ENCODE results near the gene NLRP3. TPM values are rescaled to one million over a fixed set of nuclear protein-coding genes. Genes with fewer than 3 reads are reported as not detected.

Gene NLRP3
- polyA plus RNA-seq, 1 of the 3 experiments (the other 2 are of a cell fraction), result 0.87 TPM

DNA sequence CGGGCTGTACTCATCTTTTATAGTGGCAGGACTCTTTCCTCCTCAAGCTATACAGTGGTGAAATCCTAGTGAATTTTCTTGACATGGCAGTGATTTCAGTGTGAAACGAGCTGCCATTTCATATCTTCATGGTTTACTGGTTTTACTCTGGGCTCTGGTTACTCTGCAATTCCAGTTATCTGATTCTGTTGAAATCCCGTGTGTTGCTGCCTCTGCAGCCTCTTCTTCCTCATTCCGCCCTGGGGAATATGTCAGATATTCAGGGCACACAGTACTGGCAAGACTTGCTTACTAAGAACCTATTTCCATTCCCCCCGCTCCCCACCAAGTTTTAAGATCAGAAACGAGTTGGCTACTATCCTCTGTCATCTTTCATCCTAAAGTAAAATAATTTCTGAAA lies 49.8 kb downstream of the NLRP3 start:
- Histone ChIP-seq H3K36me3 (replicated peaks in 1 of 2; ENCODE audit: control insufficient read depth in 1 of 2, insufficient read depth in 2 of 2, low read length in 1 of 2) (no peaks in the 10 kb centered on the region), H2AFZ (ENCODE audit: low read depth) (no peak overlapping the region), H3K79me2 (ENCODE audit: insufficient read depth) (no peaks in the 10 kb centered on the region), H3K27me3 (ENCODE audit: insufficient read depth) (peaks cover 30% of the 10 kb centered on the region; the same call in 1 of the 2 replicates), H3F3A (replicated peaks; ENCODE audit: insufficient read depth) (no peaks in the 10 kb centered on the region), H4K20me1 (ENCODE audit: insufficient read depth) (no peaks in the 10 kb centered on the region), H3K9ac (no peak overlapping the region), H3K9me3 (no peaks in the 10 kb centered on the region), H3K27ac (ENCODE audit: low read depth in 2 of 2, low read length in 1 of 2) (no peak overlapping the region), H3K4me1 (ENCODE audit: control insufficient read depth in 1 of 2, insufficient read depth in 2 of 2, low read depth in 1 of 2, low read length in 1 of 2) (no peaks in the 10 kb centered on the region), H3K9me2 (no peaks in the 10 kb centered on the region), H3K4me2 (no peak overlapping the region), H3K4me3 (ENCODE audit: low read depth in 2 of 2, low read length in 1 of 2) (no peak overlapping the region)
- ChIA-PET CTCF (no interaction called here), POLR2A (no interaction called here)
- no peak for DNase-seq
- 5% methylated on average over 6 of the region's 6 CpGs for WGBS (ENCODE audit: low lambda C conversion rate)
- TF ChIP-seq NRF1 (IDR thresholded peaks at IDR 0.05; ENCODE audit: low read depth, low read length) (no peak), YY1 (IDR thresholded peaks at IDR 0.05; ENCODE audit: low read depth) (no peak), RAD21 (IDR thresholded peaks at IDR 0.05; ENCODE audit: low read length) (no peak), GABPA (IDR thresholded peaks at IDR 0.05; ENCODE audit: low read depth) (no peak), GATA2 (CRISPR knock-in tag; IDR thresholded peaks at IDR 0.05) (no peak), EP300 (IDR thresholded peaks at IDR 0.05; ENCODE audit: borderline replicate concordance in 1 of 2, low read depth in 1 of 2, low read length in 1 of 2) (no peak), USF2 (IDR thresholded peaks at IDR 0.05; ENCODE audit: borderline replicate concordance, low read depth, low read length) (no peak), RXRA (IDR thresholded peaks at IDR 0.05; ENCODE audit: borderline replicate concordance, low read depth) (no peak), MEF2A (IDR thresholded peaks at IDR 0.05; ENCODE audit: borderline replicate concordance, low read depth) (no peak)
- TF ChIP-seq, protein P1, sequence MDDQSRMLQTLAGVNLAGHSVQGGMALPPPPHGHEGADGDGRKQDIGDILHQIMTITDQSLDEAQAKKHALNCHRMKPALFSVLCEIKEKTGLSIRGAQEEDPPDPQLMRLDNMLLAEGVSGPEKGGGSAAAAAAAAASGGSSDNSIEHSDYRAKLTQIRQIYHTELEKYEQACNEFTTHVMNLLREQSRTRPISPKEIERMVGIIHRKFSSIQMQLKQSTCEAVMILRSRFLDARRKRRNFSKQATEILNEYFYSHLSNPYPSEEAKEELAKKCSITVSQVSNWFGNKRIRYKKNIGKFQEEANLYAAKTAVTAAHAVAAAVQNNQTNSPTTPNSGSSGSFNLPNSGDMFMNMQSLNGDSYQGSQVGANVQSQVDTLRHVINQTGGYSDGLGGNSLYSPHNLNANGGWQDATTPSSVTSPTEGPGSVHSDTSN (IDR thresholded peaks at IDR 0.05), result no peak

DNA sequence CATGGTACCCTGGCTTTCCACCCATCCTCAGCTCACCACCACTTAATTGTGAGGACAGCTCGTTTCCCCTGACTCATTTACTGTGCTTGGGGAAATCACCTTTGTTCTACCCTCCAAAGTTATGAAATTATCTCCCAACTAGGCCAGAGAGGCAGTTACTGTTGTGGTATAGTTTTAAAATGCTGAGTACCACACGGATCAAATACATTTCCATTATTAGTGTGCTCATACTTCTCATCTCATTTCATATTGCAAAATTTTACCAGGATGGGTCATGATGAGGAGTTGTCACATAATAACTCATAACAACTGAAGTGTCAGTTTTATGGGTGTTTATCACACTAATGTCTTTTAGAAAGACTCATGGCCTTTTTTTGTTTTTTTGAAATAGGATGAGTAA lies 51.2 kb downstream of the NLRP3 start:
- Histone ChIP-seq H3K9me2 (no peaks in the 10 kb centered on the region), H3K36me3 (replicated peaks in 1 of 2; ENCODE audit: control insufficient read depth in 1 of 2, insufficient read depth in 2 of 2, low read length in 1 of 2) (no peaks in the 10 kb centered on the region), H3K27me3 (ENCODE audit: insufficient read depth) (peaks cover 32% of the 10 kb centered on the region; the same call in 1 of the 2 replicates), H3K27ac (ENCODE audit: low read depth in 2 of 2, low read length in 1 of 2) (no peak overlapping the region), H3K4me2 (no peak overlapping the region), H3K9me3 (no peaks in the 10 kb centered on the region), H2AFZ (ENCODE audit: low read depth) (no peak overlapping the region), H3K4me1 (ENCODE audit: control insufficient read depth in 1 of 2, insufficient read depth in 2 of 2, low read depth in 1 of 2, low read length in 1 of 2) (no peaks in the 10 kb centered on the region), H4K20me1 (ENCODE audit: insufficient read depth) (no peaks in the 10 kb centered on the region), H3K9ac (no peak overlapping the region), H3K4me3 (ENCODE audit: low read depth in 2 of 2, low read length in 1 of 2) (no peak overlapping the region), H3F3A (replicated peaks; ENCODE audit: insufficient read depth) (no peaks in the 10 kb centered on the region), H3K79me2 (ENCODE audit: insufficient read depth) (no peaks in the 10 kb centered on the region)
- ChIA-PET POLR2A (no interaction called here), CTCF (no interaction called here)
- 2% methylated on average over 2 of the region's 2 CpGs for WGBS (ENCODE audit: low lambda C conversion rate)
- no peak for DNase-seq
- TF ChIP-seq SMC3 (IDR thresholded peaks at IDR 0.05; ENCODE audit: low read depth, low read length) (no peak), FOXM1 (IDR thresholded peaks at IDR 0.05; ENCODE audit: low read depth) (no peak)

Data from SK-N-SH (cell line).